Measurements from ENCODE around the gene LSM8. TPM values are rescaled to one million over a fixed set of nuclear protein-coding genes. Genes with fewer than 3 reads are reported as not detected.
A peak's percentile ranks its signal among the peaks of the same experiment; 100 is the strongest.

LSM8 gene
- total and polyA plus RNA-seq, 10 of the 15 experiments (the other 5 are each of a cell fraction or from before 2014, with no cell fraction given) = 46.9 to 173 (median 111) TPM

DNA sequence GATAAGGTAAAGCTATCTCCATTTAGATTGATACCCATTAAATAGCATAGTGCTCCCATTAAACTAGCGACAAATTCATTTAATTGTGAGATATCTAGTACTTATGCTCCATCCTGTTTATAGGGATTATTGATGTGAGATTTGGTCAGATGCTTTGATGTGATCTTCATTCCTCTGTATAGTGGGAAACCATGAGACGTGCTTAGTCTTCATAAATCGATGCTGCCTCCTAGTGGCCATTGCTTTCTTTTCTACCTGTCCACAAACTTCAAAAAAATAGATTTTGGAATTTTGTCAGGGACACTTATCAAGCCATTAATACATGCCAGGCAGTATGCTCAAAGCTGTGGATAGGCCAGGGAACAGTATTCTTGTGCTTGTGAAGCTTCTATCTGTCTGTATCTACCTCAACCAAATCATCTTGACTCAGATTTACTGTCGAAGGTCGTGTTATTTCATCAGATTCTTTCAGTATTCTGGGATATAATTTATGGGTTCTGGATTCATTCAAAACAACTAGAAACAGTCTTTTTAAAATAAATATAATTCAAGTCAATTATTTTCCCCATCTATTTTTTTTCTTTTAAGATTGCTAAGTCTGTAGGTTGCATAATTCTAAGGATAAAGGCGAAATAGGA, 12.0 kb downstream of the LSM8 start:
- H3K4me1 ChIP-seq (ENCODE audit: control insufficient read depth, insufficient read depth, low read length) = no peaks in the 10 kb centered on the region
- no peaks in the 10 kb centered on the region for H3K9me3 ChIP-seq (replicated peaks; ENCODE audit: control insufficient read depth, insufficient read depth, low read length)
- no peaks in the 10 kb centered on the region; the same call in 1 of the 2 replicates for H3K79me2 ChIP-seq (ENCODE audit: control insufficient read depth, insufficient read depth, low read length)
- no peak for DNase-seq (ENCODE audit: low read depth, low spot score)
- in situ Hi-C loops (cut with MboI) (no loop called here), intact Hi-C loops (cut with micrococcal nuclease; ENCODE audit: unreplicated experiment) (no loop called here)
- no TSS peak for BruUV-seq (replicated peaks)
- no peak overlapping the region for H3K4me3 ChIP-seq
- ChIA-PET SMC1A (ENCODE audit: uncharacterized antibody, unreplicated experiment) (interaction anchor here (0.7 to 1.9 kb wide), 9 partner anchors 11 to 736 kb away, joined by 3 to 14 read pairs (median 3); no protein-coding TSS in a partner anchor), RAD21 (ENCODE audit: unreplicated experiment) (interaction anchor here (0.5 to 1.1 kb wide), 3 partner anchors 42 to 1262 kb away, joined by 3 to 4 read pairs (median 3); no protein-coding TSS in a partner anchor), CTCF (interaction anchor here (0.6 to 5.9 kb wide), 22 partner anchors 9 to 1932 kb away, joined by 3 to 48 read pairs (median 4); no protein-coding TSS in a partner anchor), POLR2A (no interaction called here)
- H3K27ac ChIP-seq (ENCODE audit: control insufficient read depth, insufficient read depth) = no peak overlapping the region
- H2AFZ ChIP-seq (ENCODE audit: control insufficient read depth, low read depth, low read length) = no peak overlapping the region
- WGBS (ENCODE audit: insufficient coverage, insufficient replicate concordance, low lambda C conversion rate, missing lambda C conversion rate) = 50% methylated on average over 6 of the region's 6 CpGs
- H4K20me1 ChIP-seq (ENCODE audit: control insufficient read depth, insufficient read depth) = no peaks in the 10 kb centered on the region
- ATAC-seq = peak; percentile 90
- peaks cover 0 to 5% of the 10 kb centered on the region in 2 experiments; a peak in 1 of 4 replicates for H3K36me3 ChIP-seq (ENCODE audit: control insufficient read depth in 2 of 2, insufficient read depth in 2 of 2, low read length in 1 of 2)
- H3K4me2 ChIP-seq (ENCODE audit: control insufficient read depth, insufficient read depth) = no peak overlapping the region
- peak; percentile 71 for FAIRE-seq
- no peak overlapping the region for H3K9ac ChIP-seq (ENCODE audit: control insufficient read depth, insufficient read depth, low read length)
- no peaks in the 10 kb centered on the region for H3K27me3 ChIP-seq (replicated peaks in 1 of 2; ENCODE audit: control insufficient read depth in 2 of 2, insufficient read depth in 2 of 2, low read length in 1 of 2)
- TF ChIP-seq HDAC2 (IDR thresholded peaks at IDR 0.05) (no peak), SREBF2 (IDR thresholded peaks at IDR 0.05; ENCODE audit: low read length) (no peak), TAF1 (IDR thresholded peaks at IDR 0.05; ENCODE audit: borderline replicate concordance, low read depth, low read length) (no peak), NFXL1 (IDR thresholded peaks at IDR 0.05; ENCODE audit: borderline replicate concordance) (no peak), ZSCAN29 (IDR thresholded peaks at IDR 0.05) (no peak), CHD4 (IDR thresholded peaks at IDR 0.05) (no peak), TCF12 (IDR thresholded peaks at IDR 0.05; ENCODE audit: low read depth, low read length) (no peak), YY1 (IDR thresholded peaks at IDR 0.05; ENCODE audit: low read depth, low read length) (0 out of 2 replicates have a peak, but pooled peaks have one; percentile 22), ZNF384 (IDR thresholded peaks at IDR 0.05; ENCODE audit: borderline replicate concordance, low read depth, low read length) (0 out of 2 replicates have a peak, but pooled peaks have one; percentile 14)
- TF ChIP-seq, protein P1, sequence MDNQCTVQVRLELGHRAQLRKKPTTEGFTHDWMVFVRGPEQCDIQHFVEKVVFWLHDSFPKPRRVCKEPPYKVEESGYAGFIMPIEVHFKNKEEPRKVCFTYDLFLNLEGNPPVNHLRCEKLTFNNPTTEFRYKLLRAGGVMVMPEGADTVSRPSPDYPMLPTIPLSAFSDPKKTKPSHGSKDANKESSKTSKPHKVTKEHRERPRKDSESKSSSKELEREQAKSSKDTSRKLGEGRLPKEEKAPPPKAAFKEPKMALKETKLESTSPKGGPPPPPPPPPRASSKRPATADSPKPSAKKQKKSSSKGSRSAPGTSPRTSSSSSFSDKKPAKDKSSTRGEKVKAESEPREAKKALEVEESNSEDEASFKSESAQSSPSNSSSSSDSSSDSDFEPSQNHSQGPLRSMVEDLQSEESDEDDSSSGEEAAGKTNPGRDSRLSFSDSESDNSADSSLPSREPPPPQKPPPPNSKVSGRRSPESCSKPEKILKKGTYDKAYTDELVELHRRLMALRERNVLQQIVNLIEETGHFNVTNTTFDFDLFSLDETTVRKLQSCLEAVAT (IDR thresholded peaks at IDR 0.05) = no peak
- TF ChIP-seq, protein P2, sequence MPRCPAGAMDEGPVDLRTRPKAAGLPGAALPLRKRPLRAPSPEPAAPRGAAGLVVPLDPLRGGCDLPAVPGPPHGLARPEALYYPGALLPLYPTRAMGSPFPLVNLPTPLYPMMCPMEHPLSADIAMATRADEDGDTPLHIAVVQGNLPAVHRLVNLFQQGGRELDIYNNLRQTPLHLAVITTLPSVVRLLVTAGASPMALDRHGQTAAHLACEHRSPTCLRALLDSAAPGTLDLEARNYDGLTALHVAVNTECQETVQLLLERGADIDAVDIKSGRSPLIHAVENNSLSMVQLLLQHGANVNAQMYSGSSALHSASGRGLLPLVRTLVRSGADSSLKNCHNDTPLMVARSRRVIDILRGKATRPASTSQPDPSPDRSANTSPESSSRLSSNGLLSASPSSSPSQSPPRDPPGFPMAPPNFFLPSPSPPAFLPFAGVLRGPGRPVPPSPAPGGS (IDR thresholded peaks at IDR 0.05; ENCODE audit: borderline replicate concordance, insufficient read depth, low read depth, low read length, poor library complexity, severe bottlenecking) = no peak
- TF ChIP-seq, protein P3, sequence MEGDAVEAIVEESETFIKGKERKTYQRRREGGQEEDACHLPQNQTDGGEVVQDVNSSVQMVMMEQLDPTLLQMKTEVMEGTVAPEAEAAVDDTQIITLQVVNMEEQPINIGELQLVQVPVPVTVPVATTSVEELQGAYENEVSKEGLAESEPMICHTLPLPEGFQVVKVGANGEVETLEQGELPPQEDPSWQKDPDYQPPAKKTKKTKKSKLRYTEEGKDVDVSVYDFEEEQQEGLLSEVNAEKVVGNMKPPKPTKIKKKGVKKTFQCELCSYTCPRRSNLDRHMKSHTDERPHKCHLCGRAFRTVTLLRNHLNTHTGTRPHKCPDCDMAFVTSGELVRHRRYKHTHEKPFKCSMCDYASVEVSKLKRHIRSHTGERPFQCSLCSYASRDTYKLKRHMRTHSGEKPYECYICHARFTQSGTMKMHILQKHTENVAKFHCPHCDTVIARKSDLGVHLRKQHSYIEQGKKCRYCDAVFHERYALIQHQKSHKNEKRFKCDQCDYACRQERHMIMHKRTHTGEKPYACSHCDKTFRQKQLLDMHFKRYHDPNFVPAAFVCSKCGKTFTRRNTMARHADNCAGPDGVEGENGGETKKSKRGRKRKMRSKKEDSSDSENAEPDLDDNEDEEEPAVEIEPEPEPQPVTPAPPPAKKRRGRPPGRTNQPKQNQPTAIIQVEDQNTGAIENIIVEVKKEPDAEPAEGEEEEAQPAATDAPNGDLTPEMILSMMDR (IDR thresholded peaks at IDR 0.05 in 2 of 3, conservative IDR thresholded peaks at IDR 0.05 in 1 of 3; ENCODE audit: control insufficient read depth in 2 of 3, extremely low read depth in 1 of 3, insufficient read depth in 1 of 3, low read depth in 3 of 3, low read length in 3 of 3) = peak; percentile 69 to 75 (median 74)
- TF ChIP-seq, protein P4, sequence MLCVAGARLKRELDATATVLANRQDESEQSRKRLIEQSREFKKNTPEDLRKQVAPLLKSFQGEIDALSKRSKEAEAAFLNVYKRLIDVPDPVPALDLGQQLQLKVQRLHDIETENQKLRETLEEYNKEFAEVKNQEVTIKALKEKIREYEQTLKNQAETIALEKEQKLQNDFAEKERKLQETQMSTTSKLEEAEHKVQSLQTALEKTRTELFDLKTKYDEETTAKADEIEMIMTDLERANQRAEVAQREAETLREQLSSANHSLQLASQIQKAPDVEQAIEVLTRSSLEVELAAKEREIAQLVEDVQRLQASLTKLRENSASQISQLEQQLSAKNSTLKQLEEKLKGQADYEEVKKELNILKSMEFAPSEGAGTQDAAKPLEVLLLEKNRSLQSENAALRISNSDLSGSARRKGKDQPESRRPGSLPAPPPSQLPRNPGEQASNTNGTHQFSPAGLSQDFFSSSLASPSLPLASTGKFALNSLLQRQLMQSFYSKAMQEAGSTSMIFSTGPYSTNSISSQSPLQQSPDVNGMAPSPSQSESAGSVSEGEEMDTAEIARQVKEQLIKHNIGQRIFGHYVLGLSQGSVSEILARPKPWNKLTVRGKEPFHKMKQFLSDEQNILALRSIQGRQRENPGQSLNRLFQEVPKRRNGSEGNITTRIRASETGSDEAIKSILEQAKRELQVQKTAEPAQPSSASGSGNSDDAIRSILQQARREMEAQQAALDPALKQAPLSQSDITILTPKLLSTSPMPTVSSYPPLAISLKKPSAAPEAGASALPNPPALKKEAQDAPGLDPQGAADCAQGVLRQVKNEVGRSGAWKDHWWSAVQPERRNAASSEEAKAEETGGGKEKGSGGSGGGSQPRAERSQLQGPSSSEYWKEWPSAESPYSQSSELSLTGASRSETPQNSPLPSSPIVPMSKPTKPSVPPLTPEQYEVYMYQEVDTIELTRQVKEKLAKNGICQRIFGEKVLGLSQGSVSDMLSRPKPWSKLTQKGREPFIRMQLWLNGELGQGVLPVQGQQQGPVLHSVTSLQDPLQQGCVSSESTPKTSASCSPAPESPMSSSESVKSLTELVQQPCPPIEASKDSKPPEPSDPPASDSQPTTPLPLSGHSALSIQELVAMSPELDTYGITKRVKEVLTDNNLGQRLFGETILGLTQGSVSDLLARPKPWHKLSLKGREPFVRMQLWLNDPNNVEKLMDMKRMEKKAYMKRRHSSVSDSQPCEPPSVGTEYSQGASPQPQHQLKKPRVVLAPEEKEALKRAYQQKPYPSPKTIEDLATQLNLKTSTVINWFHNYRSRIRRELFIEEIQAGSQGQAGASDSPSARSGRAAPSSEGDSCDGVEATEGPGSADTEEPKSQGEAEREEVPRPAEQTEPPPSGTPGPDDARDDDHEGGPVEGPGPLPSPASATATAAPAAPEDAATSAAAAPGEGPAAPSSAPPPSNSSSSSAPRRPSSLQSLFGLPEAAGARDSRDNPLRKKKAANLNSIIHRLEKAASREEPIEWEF (IDR thresholded peaks at IDR 0.05; ENCODE audit: insufficient replicate concordance, low read depth, low read length) = no peak
